ENCODE results near the gene TGFBR3.

DNA sequence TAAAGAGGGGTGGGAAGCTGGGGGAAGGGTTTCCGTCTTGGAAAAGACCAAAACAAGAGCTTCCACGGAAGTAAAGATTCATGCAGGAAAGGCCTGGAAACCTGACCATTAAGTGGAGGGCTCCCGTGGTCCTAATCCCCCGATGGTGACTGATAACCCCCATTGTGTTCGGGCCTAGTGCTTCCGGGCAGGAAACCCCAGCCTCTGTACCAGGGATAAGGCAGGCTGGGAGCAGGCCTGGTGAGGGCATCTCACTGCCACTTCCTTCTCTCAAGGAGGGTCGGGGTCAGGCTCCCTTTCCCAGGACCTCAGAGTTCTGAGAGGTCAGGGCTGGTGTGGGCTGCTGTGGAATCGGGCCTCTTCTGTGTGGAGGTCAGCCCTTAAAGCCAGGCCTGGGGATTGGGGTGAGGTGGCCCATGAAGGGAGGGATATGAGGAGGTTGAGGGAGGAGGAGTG is 248.4 kb downstream of the TGFBR3 start:
- TF ChIP-seq POLR2A (IDR thresholded peaks at IDR 0.05; ENCODE audit: low read depth, low read length) (no peak), TAF1 (IDR thresholded peaks at IDR 0.05; ENCODE audit: borderline replicate concordance, low read depth, low read length) (no peak)
